Hepatocyte (in vitro differentiated cells): Measurements from ENCODE around the gene CEP164.

ENCODE experiments used
- EZH2 ChIP-seq: fragments of 200-600 bp; sonication (generic); IDR thresholded peaks from 2 replicates; pipeline ENCODE4 v1.6.1; 2016; ENCODE audit warnings: antibody characterized with exemption, mild to moderate bottlenecking, borderline replicate concordance
- EZH2phosphoT487 ChIP-seq: fragments of 200-600 bp; sonication (generic); IDR thresholded peaks from one replicate; pipeline ENCODE4 v1.6.1; 2018; ENCODE audit warnings: antibody characterized with exemption, mild to moderate bottlenecking, low read depth, moderate library complexity; ENCODE audit not compliant: unreplicated experiment, severe bottlenecking
- TF ChIP-seq, protein P1 (sequence below): fragments of 200-600 bp; sonication (generic); IDR thresholded peaks from 2 replicates; pipeline ENCODE4 v1.5.1; 2016; ENCODE audit warnings: antibody characterized with exemption, mild to moderate bottlenecking; ENCODE audit not compliant: poor library complexity

DNA sequence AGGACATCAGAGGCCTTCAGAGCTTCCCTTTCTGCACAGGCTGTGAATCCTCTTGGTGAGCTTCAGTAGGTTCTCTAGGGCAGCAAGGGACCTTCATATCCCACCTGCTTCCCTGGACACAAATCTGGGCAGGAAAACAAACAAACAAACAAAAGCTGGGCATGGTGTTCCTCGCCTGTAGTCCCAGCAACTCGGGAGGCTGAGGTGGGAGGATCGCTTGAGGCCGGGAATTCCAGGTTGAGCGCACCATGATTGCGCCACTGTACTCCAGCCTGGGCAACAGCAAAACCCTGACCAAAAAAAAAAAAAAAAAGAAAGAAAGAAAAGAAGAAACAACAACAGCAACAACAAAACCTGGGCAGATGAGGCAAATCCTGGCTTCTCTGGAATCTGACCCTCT is 92.9 kb downstream of the CEP164 start:
- no peak for TF ChIP-seq EZH2phosphoT487
- no peak for TF ChIP-seq EZH2
- TF ChIP-seq, protein P1, sequence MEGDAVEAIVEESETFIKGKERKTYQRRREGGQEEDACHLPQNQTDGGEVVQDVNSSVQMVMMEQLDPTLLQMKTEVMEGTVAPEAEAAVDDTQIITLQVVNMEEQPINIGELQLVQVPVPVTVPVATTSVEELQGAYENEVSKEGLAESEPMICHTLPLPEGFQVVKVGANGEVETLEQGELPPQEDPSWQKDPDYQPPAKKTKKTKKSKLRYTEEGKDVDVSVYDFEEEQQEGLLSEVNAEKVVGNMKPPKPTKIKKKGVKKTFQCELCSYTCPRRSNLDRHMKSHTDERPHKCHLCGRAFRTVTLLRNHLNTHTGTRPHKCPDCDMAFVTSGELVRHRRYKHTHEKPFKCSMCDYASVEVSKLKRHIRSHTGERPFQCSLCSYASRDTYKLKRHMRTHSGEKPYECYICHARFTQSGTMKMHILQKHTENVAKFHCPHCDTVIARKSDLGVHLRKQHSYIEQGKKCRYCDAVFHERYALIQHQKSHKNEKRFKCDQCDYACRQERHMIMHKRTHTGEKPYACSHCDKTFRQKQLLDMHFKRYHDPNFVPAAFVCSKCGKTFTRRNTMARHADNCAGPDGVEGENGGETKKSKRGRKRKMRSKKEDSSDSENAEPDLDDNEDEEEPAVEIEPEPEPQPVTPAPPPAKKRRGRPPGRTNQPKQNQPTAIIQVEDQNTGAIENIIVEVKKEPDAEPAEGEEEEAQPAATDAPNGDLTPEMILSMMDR: no peak
